HepG2 (cell line): ENCODE measurements around the gene SPARC. TPM values are rescaled to one million over a fixed set of nuclear protein-coding genes. Genes with fewer than 3 reads are reported as not detected.

Experiments
- ATAC-seq: fragments of 200-7000 bp; cut with Tn5 transposase; 3 replicates; pipeline ENCODE4 v1.9.1; 2020; ENCODE audit warnings: mild to moderate bottlenecking, moderate library complexity
- BruUV-seq: library from RNA; stranded (reverse); fragments of 400-500 nt; replicated peaks from 2 replicates; lab custom pipeline; 2021; lab: Mats Ljungman, UMichigan
- CTCF ChIA-PET: fragments of 300-600 bp; formaldehyde crosslinking; extraction: SDS; loops from one replicate; lab custom pipeline; 2021; ENCODE audit warnings: low total read pairs, inconsistent platforms, low intra/inter-chr PET ratio; lab: Yijun Ruan, JAX
- POLR2A ChIA-PET: fragments of 350-600 bp; sonication (Branson Sonifier 250); formaldehyde crosslinking; loops from one replicate; lab custom pipeline; 2020; ENCODE audit warnings: antibody characterized with exemption, inconsistent platforms; lab: Yijun Ruan, JAX
- DNase-seq: peaks from one replicate; pipeline ENCODE4 v3.0.0-alpha.2; 2015; ENCODE audit warnings: low spot score
- FAIRE-seq: peaks from 3 replicates; lab custom pipeline; 2011; peaks lifted over from hg19 to GRCh38; lab: Jason Lieb, UNC
- H2AFZ ChIP-seq: one replicate; pipeline ENCODE4 v1.6.1; 2011; ENCODE audit warnings: low read length, inconsistent platforms
- H3K27ac ChIP-seq: fragments of 300-600 bp; 3 replicates; pipeline ENCODE4 v1.8.0; 2011; ENCODE audit warnings: mixed run types, mild to moderate bottlenecking, mixed read lengths, low read length, inconsistent platforms; ENCODE audit not compliant: insufficient read depth; ENCODE audit errors: extremely low read length
- H3K27me3 ChIP-seq, 2 experiments: fragments of 200-600 bp in 1 of 2; 2 replicates in 1 of 2; 3 replicates in 1 of 2; pipeline versions ENCODE4 v1.6.0 to v1.8.0; 2011; ENCODE audit warnings: low read length in 2 of 2, mild to moderate bottlenecking in 2 of 2, moderate library complexity in 2 of 2, inconsistent platforms in 1 of 2; ENCODE audit not compliant: insufficient read depth in 2 of 2, control insufficient read depth in 1 of 2
- H3K36me3 ChIP-seq, 2 experiments: fragments of 200-600 bp in 1 of 2; replicated peaks in 1 of 2; 2 replicates in 1 of 2; 3 replicates in 1 of 2; pipeline versions ENCODE4 v1.5.1 to v1.8.0; 2011; ENCODE audit warnings: low read length in 2 of 2, inconsistent platforms in 1 of 2; ENCODE audit not compliant: insufficient read depth in 2 of 2, control insufficient read depth in 1 of 2
- H3K4me1 ChIP-seq: 2 replicates; pipeline ENCODE4 v1.5.1; 2012; ENCODE audit warnings: low read length, inconsistent platforms; ENCODE audit not compliant: insufficient read depth
- H3K4me2 ChIP-seq: 2 replicates; pipeline ENCODE4 v1.6.0; 2011; ENCODE audit warnings: low read depth, low read length, inconsistent platforms
- H3K4me3 ChIP-seq, 3 experiments: fragments of 200-600 bp in 1 of 3; sonication (generic), shearing (Covaris generic) in 1 of 3; replicated peaks in 1 of 3; 2 replicates each; pipeline ENCODE4 v1.5.1; 2011 to 2016; ENCODE audit warnings: low read length in 3 of 3, inconsistent platforms in 2 of 3, low read depth in 2 of 3, mild to moderate bottlenecking in 2 of 3, control low read depth in 1 of 3, mixed read lengths in 1 of 3; ENCODE audit not compliant: insufficient read depth in 1 of 3
- H3K79me2 ChIP-seq: one replicate; pipeline ENCODE4 v1.6.1; 2011; ENCODE audit warnings: low read length, inconsistent platforms; ENCODE audit not compliant: insufficient read depth
- H3K9ac ChIP-seq: 2 replicates; pipeline ENCODE4 v1.6.0; 2011; ENCODE audit warnings: mild to moderate bottlenecking, low read depth, low read length, inconsistent platforms; ENCODE audit not compliant: insufficient read depth
- H3K9me3 ChIP-seq: 2 replicates; pipeline ENCODE4 v1.5.1; 2012; ENCODE audit warnings: mild to moderate bottlenecking, low read length
- H4K20me1 ChIP-seq: 2 replicates; pipeline ENCODE4 v1.6.0; 2011; ENCODE audit warnings: inconsistent platforms, mild to moderate bottlenecking, low read length, moderate library complexity; ENCODE audit not compliant: insufficient read depth
- MED1 ChIP-seq: sonication (generic); formaldehyde crosslinking; IDR thresholded peaks from 2 replicates; pipeline ENCODE4 v1.4.0; 2020; ENCODE audit warnings: missing genetic modification reagents
- NR2F1 ChIP-seq, 2 experiments: fragments of 450-650 bp in 1 of 2; formaldehyde crosslinking in 1 of 2; IDR thresholded peaks; 2 replicates each; pipeline versions ENCODE4 v1.5.0 to v1.6.1; 2016 to 2020; ENCODE audit warnings: mild to moderate bottlenecking in 1 of 2, missing compliant biosample characterization in 1 of 2, missing genetic modification reagents in 1 of 2, moderate library complexity in 1 of 2
- RAD21 ChIP-seq: fragments of 450-650 bp; formaldehyde crosslinking; IDR thresholded peaks from 2 replicates; pipeline ENCODE4 v1.5.0; 2020; ENCODE audit warnings: mild to moderate bottlenecking
- RFXAP ChIP-seq: sonication (generic); formaldehyde crosslinking; IDR thresholded peaks from 2 replicates; pipeline ENCODE4 v1.4.0; 2020; ENCODE audit warnings: missing genetic modification reagents, borderline replicate concordance
- SMC3 ChIP-seq: IDR thresholded peaks from 2 replicates; pipeline ENCODE4 v1.6.1; 2011; ENCODE audit warnings: low read length, improper control_type of control experiment
- STAG1 ChIP-seq: sonication (generic); formaldehyde crosslinking; IDR thresholded peaks from 2 replicates; pipeline ENCODE4 v1.4.0; 2020; ENCODE audit warnings: missing genetic modification reagents
- XRCC5 ChIP-seq: fragments of 200-400 bp; formaldehyde crosslinking; optimal IDR thresholded peaks from 2 replicates; pipeline ENCODE3; 2017; ENCODE audit warnings: mild to moderate bottlenecking, low read length
- ZNF263 ChIP-seq: sonication (generic); formaldehyde crosslinking; IDR thresholded peaks from 2 replicates; pipeline ENCODE4 v1.4.0; 2020; ENCODE audit warnings: missing genetic modification reagents
- ZNF563 ChIP-seq: sonication (generic); formaldehyde crosslinking; IDR thresholded peaks from 2 replicates; pipeline ENCODE4 v1.8.0; 2022; ENCODE audit warnings: mild to moderate bottlenecking, moderate library complexity, missing genetic modification reagents
- ZNF776 ChIP-seq: sonication (generic); formaldehyde crosslinking; IDR thresholded peaks from 2 replicates; pipeline ENCODE4 v1.4.0; 2020; ENCODE audit warnings: mild to moderate bottlenecking, missing genetic modification reagents
- WGBS: methylation state at CpG from one replicate; pipeline ENCODE4 v1.1.6; 2017; ENCODE audit warnings: low lambda C conversion rate; 5-methylcytosine and 5-hydroxymethylcytosine counted together
- in situ Hi-C: cut with HindIII; loops from 2 replicates; pipeline ENCODE4 v1.10.0; 2017; ENCODE audit warnings: low pct_unique_long_range_greater_than_20kb; ENCODE audit not compliant: extremely low pct_ligation_motif_present
- intact Hi-C: fragments of 100-400 bp; cut with micrococcal nuclease; formaldehyde crosslinking; loops from one replicate; pipeline ENCODE4 v1.10.0; 2022; ENCODE audit not compliant: unreplicated experiment
- polyA plus RNA-seq, 8 experiments: library from polyadenylated mRNA; depleted of rRNA in 3 of 8; stranded (reverse) in 7 of 8; unstranded in 1 of 8; fragments of >200 nt; fragmentation: Illumina TruSeq in 4 of 8; extraction: Trizol in 4 of 8; gene quantifications; 2 replicates each; pipeline versions ENCODE4 v1.2.1 to v1.2.3, GENCODE V29; 2011 to 2016; ENCODE audit warnings: low read depth in 4 of 8, missing spikeins in 1 of 8, mixed read lengths in 1 of 8; ENCODE audit not compliant: insufficient read depth in 1 of 8
- total RNA-seq, 5 experiments: library from RNA; depleted of rRNA; stranded (reverse); fragments of >200 nt; fragmentation: Illumina TruSeq; extraction: Trizol; gene quantifications; 2 replicates each; pipeline ENCODE4 v1.2.3, GENCODE V29; 2016; ENCODE audit warnings: low read depth in 1 of 5
- TF ChIP-seq, protein P1 (sequence below): IDR thresholded peaks from 2 replicates; pipeline ENCODE4 v1.6.1; 2016; ENCODE audit warnings: low read depth
- TF ChIP-seq, protein P2 (sequence below): sonication (generic); formaldehyde crosslinking; IDR thresholded peaks from 2 replicates; pipeline ENCODE4 v1.5.0; 2020; ENCODE audit warnings: mild to moderate bottlenecking, missing genetic modification reagents, moderate library complexity

SPARC gene
- total and polyA plus RNA-seq, 2 of the 13 experiments (the other 11 are each of a cell fraction or from before 2014, with no cell fraction given): 76.7 to 192 TPM

DNA sequence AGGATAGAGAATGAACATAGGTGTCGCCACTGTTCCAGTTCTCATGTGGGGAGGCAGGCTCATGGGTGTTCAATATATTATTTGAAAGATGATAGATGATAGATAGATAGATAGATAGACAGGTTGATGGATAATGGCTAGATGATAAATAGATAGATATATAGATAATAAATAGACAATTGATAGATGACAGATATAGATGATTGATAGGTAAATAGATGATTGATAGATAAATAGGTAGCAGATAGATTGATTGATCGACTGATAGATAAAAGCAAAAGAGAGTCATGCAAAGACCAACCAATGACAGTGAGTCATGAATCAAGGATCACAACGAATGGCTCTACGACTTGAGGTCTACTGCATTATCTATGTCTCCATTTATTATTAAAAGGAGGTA is 30.4 kb downstream of the SPARC start:
- ChIA-PET CTCF (no interaction called here), POLR2A (no interaction called here)
- H3K79me2 ChIP-seq: no peaks in the 10 kb centered on the region
- no peak for FAIRE-seq
- no peak for TF ChIP-seq ZNF563 (CRISPR knock-in tag)
- no peak for TF ChIP-seq NR2F1 (CRISPR knock-in tag; IDR thresholded peaks at IDR 0.05)
- 72% methylated on average over 4 of the region's 4 CpGs for WGBS
- peaks cover 0 to 10% of the 10 kb centered on the region in 2 experiments; a peak in 2 of 5 replicates for H3K27me3 ChIP-seq
- no peak overlapping the region for H2AFZ ChIP-seq
- no peak overlapping the region for H3K9ac ChIP-seq
- no peak for ATAC-seq
- no peak for DNase-seq
- no peaks in the 10 kb centered on the region for H3K36me3 ChIP-seq
- H3K4me1 ChIP-seq: peaks cover 9% of the 10 kb centered on the region
- H3K4me3 ChIP-seq: no peak overlapping the region
- in situ Hi-C loops (loop anchor here (5.0 to 10.0 kb wide), 2 partner anchors 86 to 132 kb away; no protein-coding TSS in a partner anchor), intact Hi-C loops (no loop called here)
- no peak overlapping the region for H3K27ac ChIP-seq
- H4K20me1 ChIP-seq: no peaks in the 10 kb centered on the region
- no peak overlapping the region for H3K4me2 ChIP-seq
- BruUV-seq: no TSS peak
- H3K9me3 ChIP-seq: no peaks in the 10 kb centered on the region

DNA sequence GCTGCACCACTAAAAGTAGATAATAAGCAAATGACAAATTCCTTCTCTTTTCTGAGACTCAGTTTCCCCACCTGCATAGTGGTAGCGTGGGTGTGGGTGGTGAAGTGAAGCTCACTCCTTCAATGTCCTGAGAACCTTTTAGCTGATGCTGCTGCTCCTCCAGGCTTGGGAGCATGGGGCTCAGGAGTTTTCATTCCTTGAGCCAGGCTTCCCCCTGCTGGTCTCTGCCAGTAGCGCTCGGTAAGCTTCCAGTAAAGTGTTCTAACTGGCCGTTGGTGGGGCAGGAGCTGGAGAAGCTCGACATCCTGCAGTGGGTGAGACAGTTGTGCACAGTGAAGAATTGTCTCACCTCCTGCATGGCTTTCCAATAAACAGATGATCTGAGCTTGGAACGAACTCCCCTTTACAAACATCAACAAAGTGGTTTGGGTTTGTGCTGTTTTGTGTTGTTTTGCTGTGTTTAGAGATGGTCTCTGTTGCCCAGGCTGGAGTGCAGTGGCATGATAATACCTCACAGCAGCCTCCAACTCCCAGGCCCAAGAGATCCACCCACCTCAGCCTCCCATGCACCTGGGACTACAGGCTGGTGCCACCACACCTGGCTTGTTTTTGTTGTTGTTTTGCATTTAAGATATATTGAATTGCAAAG is 34.6 kb downstream of the SPARC start:
- WGBS: 0% methylated on average over 2 of the region's 6 CpGs
- no peak overlapping the region for H3K4me2 ChIP-seq
- intact Hi-C loops: loop anchor here (1.0 kb wide), 3 partner anchors 88 to 205 kb away; partner anchors contain the start of gene SLC36A1

More for the DNA sequence above, 34.6 kb downstream of the SPARC start:
- FAIRE-seq: peak; percentile 80
- Histone ChIP-seq H3K79me2 (no peaks in the 10 kb centered on the region), H3K36me3 (no peaks in the 10 kb centered on the region), H3K4me1 (peaks cover 5% of the 10 kb centered on the region), H2AFZ (no peak overlapping the region), H4K20me1 (no peaks in the 10 kb centered on the region), H3K4me3 (no peak overlapping the region), H3K27ac (no peak overlapping the region), H3K27me3 (peaks cover 0 to 12% of the 10 kb centered on the region in 2 experiments; a peak in 3 of 5 replicates), H3K9me3 (no peaks in the 10 kb centered on the region), H3K9ac (no peak overlapping the region)
- peak; percentile 90 for TF ChIP-seq SMC3
- TF ChIP-seq RAD21 (CRISPR knock-in tag): peak; percentile 91
- peak; percentile 56 for TF ChIP-seq XRCC5
- 0 out of 2 replicates have a peak, but pooled peaks have one; percentile 19 for TF ChIP-seq ZNF263
- TF ChIP-seq STAG1 (CRISPR knock-in tag): peak; percentile 93
- TF ChIP-seq, protein P1, sequence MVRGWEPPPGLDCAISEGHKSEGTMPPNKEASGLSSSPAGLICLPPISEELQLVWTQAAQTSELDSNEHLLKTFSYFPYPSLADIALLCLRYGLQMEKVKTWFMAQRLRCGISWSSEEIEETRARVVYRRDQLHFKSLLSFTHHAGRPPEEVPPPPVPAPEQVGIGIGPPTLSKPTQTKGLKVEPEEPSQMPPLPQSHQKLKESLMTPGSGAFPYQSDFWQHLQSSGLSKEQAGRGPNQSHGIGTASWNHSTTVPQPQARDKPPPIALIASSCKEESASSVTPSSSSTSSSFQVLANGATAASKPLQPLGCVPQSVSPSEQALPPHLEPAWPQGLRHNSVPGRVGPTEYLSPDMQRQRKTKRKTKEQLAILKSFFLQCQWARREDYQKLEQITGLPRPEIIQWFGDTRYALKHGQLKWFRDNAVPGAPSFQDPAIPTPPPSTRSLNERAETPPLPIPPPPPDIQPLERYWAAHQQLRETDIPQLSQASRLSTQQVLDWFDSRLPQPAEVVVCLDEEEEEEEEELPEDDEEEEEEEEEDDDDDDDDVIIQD (CRISPR knock-in tag): no peak
- TF ChIP-seq ZNF776 (CRISPR knock-in tag): 0 out of 2 replicates have a peak, but pooled peaks have one; percentile 37
- TF ChIP-seq MED1: 0 out of 2 replicates have a peak, but pooled peaks have one; percentile 17
- TF ChIP-seq, protein P2, sequence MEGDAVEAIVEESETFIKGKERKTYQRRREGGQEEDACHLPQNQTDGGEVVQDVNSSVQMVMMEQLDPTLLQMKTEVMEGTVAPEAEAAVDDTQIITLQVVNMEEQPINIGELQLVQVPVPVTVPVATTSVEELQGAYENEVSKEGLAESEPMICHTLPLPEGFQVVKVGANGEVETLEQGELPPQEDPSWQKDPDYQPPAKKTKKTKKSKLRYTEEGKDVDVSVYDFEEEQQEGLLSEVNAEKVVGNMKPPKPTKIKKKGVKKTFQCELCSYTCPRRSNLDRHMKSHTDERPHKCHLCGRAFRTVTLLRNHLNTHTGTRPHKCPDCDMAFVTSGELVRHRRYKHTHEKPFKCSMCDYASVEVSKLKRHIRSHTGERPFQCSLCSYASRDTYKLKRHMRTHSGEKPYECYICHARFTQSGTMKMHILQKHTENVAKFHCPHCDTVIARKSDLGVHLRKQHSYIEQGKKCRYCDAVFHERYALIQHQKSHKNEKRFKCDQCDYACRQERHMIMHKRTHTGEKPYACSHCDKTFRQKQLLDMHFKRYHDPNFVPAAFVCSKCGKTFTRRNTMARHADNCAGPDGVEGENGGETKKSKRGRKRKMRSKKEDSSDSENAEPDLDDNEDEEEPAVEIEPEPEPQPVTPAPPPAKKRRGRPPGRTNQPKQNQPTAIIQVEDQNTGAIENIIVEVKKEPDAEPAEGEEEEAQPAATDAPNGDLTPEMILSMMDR (CRISPR knock-in tag): peak; percentile 94
- no peak for TF ChIP-seq RFXAP (CRISPR knock-in tag)
- ATAC-seq: peak; percentile 99
- ChIA-PET CTCF (interaction anchor here (0.7 to 1.6 kb wide), 6 partner anchors 91 to 267 kb away, joined by 3 to 15 read pairs (median 4); partner anchors contain the start of genes G3BP1 and SLC36A1), POLR2A (interaction anchor here (1.5 kb wide), 2 partner anchors 103 to 204 kb away, joined by 3 to 7 read pairs; partner anchors contain the start of gene SLC36A1)
- DNase-seq: peak; percentile 65
- in situ Hi-C loops: loop anchor here (5.0 to 10.0 kb wide), 2 partner anchors 127 to 205 kb away; partner anchors contain the start of gene SLC36A1
- no TSS peak for BruUV-seq
